ENCODE results near the gene RPTOR. TPM values are rescaled to one million over a fixed set of nuclear protein-coding genes. Genes with fewer than 3 reads are reported as not detected.

RPTOR gene
- total and polyA plus RNA-seq, 10 of the 15 experiments (the other 5 are each of a cell fraction or from before 2014, with no cell fraction given), result 0.18 to 32.1 (median 7.8) TPM

- FAIRE-seq (no peak), ATAC-seq (no peak), DNase-seq (ENCODE audit: low read depth, low spot score) (no peak)
- TF ChIP-seq IKZF2 (IDR thresholded peaks at IDR 0.05), result no peak
- no peak for TF ChIP-seq EP300 (IDR thresholded peaks at IDR 0.05; ENCODE audit: borderline replicate concordance in 1 of 2, control insufficient read depth in 1 of 2, low read depth in 2 of 2, low read length in 2 of 2)
- no peak for TF ChIP-seq POU2F2 (IDR thresholded peaks at IDR 0.05; ENCODE audit: borderline replicate concordance, low read depth, low read length)
- TF ChIP-seq SP1 (IDR thresholded peaks at IDR 0.05; ENCODE audit: low read depth, low read length), result no peak
- ChIA-PET CTCF (no interaction called here), RAD21 (ENCODE audit: unreplicated experiment) (no interaction called here), SMC1A (ENCODE audit: uncharacterized antibody, unreplicated experiment) (interaction anchor here (1.8 kb wide), 1 partner anchor 10 kb away, joined by 3 read pairs; no protein-coding TSS in a partner anchor), POLR2A (no interaction called here)
- Histone ChIP-seq H3K27me3 (replicated peaks in 1 of 2; ENCODE audit: control insufficient read depth in 2 of 2, insufficient read depth in 2 of 2, low read length in 1 of 2) (no peaks in the 10 kb centered on the region), H3K4me1 (ENCODE audit: control insufficient read depth, insufficient read depth, low read length) (no peaks in the 10 kb centered on the region), H3K9ac (ENCODE audit: control insufficient read depth, insufficient read depth, low read length) (no peak overlapping the region), H3K4me3 (no peak overlapping the region), H3K79me2 (ENCODE audit: control insufficient read depth, insufficient read depth, low read length) (no peaks in the 10 kb centered on the region), H4K20me1 (ENCODE audit: control insufficient read depth, insufficient read depth) (no peaks in the 10 kb centered on the region), H3K27ac (ENCODE audit: control insufficient read depth, insufficient read depth) (no peak overlapping the region), H3K9me3 (replicated peaks; ENCODE audit: control insufficient read depth, insufficient read depth, low read length) (no peaks in the 10 kb centered on the region), H3K4me2 (ENCODE audit: control insufficient read depth, insufficient read depth) (no peak overlapping the region), H3K36me3 (ENCODE audit: control insufficient read depth in 2 of 2, insufficient read depth in 2 of 2, low read length in 1 of 2) (peaks cover 0 to 13% of the 10 kb centered on the region in 2 experiments; a peak in 2 of 4 replicates), H2AFZ (ENCODE audit: control insufficient read depth, low read depth, low read length) (no peak overlapping the region)
- intact Hi-C loops (cut with micrococcal nuclease; ENCODE audit: unreplicated experiment) (no loop called here), in situ Hi-C loops (cut with MboI) (no loop called here)
- no TSS peak for BruUV-seq (replicated peaks)
- WGBS (ENCODE audit: insufficient coverage, insufficient replicate concordance, low lambda C conversion rate, missing lambda C conversion rate), result 95% methylated on average over 36 of the region's 36 CpGs
Observed at GRCh38 chr17:80822021-80822699, 277.5 kb downstream of the RPTOR start.

GRCh38 chr17:80822700-80823410 lies 278.2 kb downstream of the RPTOR start:
- in situ Hi-C loops (cut with MboI), result no loop called here
- ChIA-PET CTCF (no interaction called here), RAD21 (ENCODE audit: unreplicated experiment) (no interaction called here), POLR2A (no interaction called here), SMC1A (ENCODE audit: uncharacterized antibody, unreplicated experiment) (no interaction called here)
- intact Hi-C loops (cut with micrococcal nuclease; ENCODE audit: unreplicated experiment), result no loop called here
- Histone ChIP-seq H3K27ac (ENCODE audit: control insufficient read depth, insufficient read depth) (no peak overlapping the region), H3K4me1 (ENCODE audit: control insufficient read depth, insufficient read depth, low read length) (peaks cover 5% of the 10 kb centered on the region), H3K4me3 (no peak overlapping the region), H3K27me3 (replicated peaks in 1 of 2; ENCODE audit: control insufficient read depth in 2 of 2, insufficient read depth in 2 of 2, low read length in 1 of 2) (no peaks in the 10 kb centered on the region), H3K36me3 (ENCODE audit: control insufficient read depth in 2 of 2, insufficient read depth in 2 of 2, low read length in 1 of 2) (peaks cover 0 to 17% of the 10 kb centered on the region in 2 experiments; a peak in 2 of 4 replicates), H3K79me2 (ENCODE audit: control insufficient read depth, insufficient read depth, low read length) (no peaks in the 10 kb centered on the region), H3K4me2 (ENCODE audit: control insufficient read depth, insufficient read depth) (no peak overlapping the region), H2AFZ (ENCODE audit: control insufficient read depth, low read depth, low read length) (no peak overlapping the region), H4K20me1 (ENCODE audit: control insufficient read depth, insufficient read depth) (no peaks in the 10 kb centered on the region), H3K9ac (ENCODE audit: control insufficient read depth, insufficient read depth, low read length) (no peak overlapping the region), H3K9me3 (replicated peaks; ENCODE audit: control insufficient read depth, insufficient read depth, low read length) (no peaks in the 10 kb centered on the region)
- FAIRE-seq (peak; percentile 47), DNase-seq (ENCODE audit: low read depth, low spot score) (no peak), ATAC-seq (no peak)
- 92% methylated on average over 20 of the region's 20 CpGs for WGBS (ENCODE audit: insufficient coverage, insufficient replicate concordance, low lambda C conversion rate, missing lambda C conversion rate)
- no TSS peak for BruUV-seq (replicated peaks)
- TF ChIP-seq FOXM1 (IDR thresholded peaks at IDR 0.05; ENCODE audit: low read depth, low read length) (no peak), JUND (IDR thresholded peaks at IDR 0.05; ENCODE audit: low read depth, low read length) (no peak), ATF3 (IDR thresholded peaks at IDR 0.05; ENCODE audit: borderline replicate concordance, extremely low read depth, low read depth, low read length) (no peak), RELA (IDR thresholded peaks at IDR 0.05; ENCODE audit: borderline replicate concordance, partially characterized antibody) (no peak), PML (IDR thresholded peaks at IDR 0.05; ENCODE audit: low read length) (no peak), ZNF687 (IDR thresholded peaks at IDR 0.05) (no peak), JUNB (IDR thresholded peaks at IDR 0.05) (no peak)
